NT2/D1 (cell line): ENCODE measurements around the gene GPATCH2.

Experiments used
- SUZ12 ChIP-seq: IDR thresholded peaks from 2 replicates; pipeline ENCODE4 v1.6.1; 2011; ENCODE audit not compliant: insufficient read length, insufficient read depth; ENCODE audit errors: extremely low read depth
- YY1 ChIP-seq: IDR thresholded peaks from 2 replicates; pipeline ENCODE4 v1.6.1; 2011; ENCODE audit not compliant: insufficient read length, insufficient read depth
- ZNF274 ChIP-seq: IDR thresholded peaks from 2 replicates; pipeline ENCODE4 v1.6.1; 2011; ENCODE audit warnings: mild to moderate bottlenecking, low read depth, low read length

DNA sequence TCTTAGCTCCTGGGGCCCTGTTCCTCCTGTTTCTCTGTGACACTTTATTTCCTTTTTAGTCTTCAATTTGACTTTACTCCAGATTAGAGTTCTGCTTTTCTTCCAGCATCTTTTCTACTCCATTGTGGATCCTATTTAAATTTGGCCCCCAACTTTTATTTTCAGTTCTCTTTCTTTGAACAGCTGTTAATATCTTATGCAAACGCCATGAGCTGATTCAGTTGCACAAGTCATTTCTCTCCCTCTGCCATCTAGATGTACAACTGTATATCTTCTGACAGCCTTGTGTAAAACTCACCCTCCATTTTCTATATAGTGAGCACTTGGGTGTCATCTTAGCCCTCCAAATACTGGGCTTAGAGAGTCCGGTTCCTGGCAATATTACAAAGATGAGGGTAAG is 42.5 kb upstream of the GPATCH2 start:
- TF ChIP-seq ZNF274 (no peak), SUZ12 (no peak), YY1 (no peak)
